Activated CD4-positive, alpha-beta T cell treated with anti-CD3 and anti-CD28 coated beads, Interleukin-2, amount 10 ng/mL, durations not matched to agents 7 days and 5 days (primary cell): ENCODE measurements around the gene ABLIM1. TPM values are rescaled to one million over a fixed set of nuclear protein-coding genes. Genes with fewer than 3 reads are reported as not detected.

Source experiments
- CTCF ChIA-PET: fragments of 350-600 bp; sonication (Branson Sonifier 250); formaldehyde crosslinking; loops from one replicate; lab custom pipeline; 2021; ENCODE audit warnings: antibody characterized with exemption; lab: Charles Lee
- POLR2A ChIA-PET: fragments of 350-600 bp; sonication (Branson Sonifier 250); formaldehyde crosslinking; loops from one replicate; lab custom pipeline; 2021; ENCODE audit warnings: antibody characterized with exemption; lab: Charles Lee
- DNase-seq: peaks from one replicate; pipeline ENCODE4 v3.0.0-alpha.2; 2020
- H3K27ac Mint-ChIP-seq: one replicate; pipeline ENCODE4 v1.8.0; 2021; ENCODE audit warnings: mild to moderate bottlenecking, moderate library complexity, mixed read lengths
- H3K27me3 Mint-ChIP-seq: one replicate; pipeline ENCODE4 v1.8.0; 2021; ENCODE audit warnings: mixed read lengths
- H3K36me3 Mint-ChIP-seq: one replicate; pipeline ENCODE4 v1.8.0; 2021; ENCODE audit warnings: low read depth, mixed read lengths
- H3K4me1 Mint-ChIP-seq: one replicate; pipeline ENCODE4 v1.8.0; 2021; ENCODE audit warnings: mixed read lengths
- H3K4me3 Mint-ChIP-seq: one replicate; pipeline ENCODE4 v1.8.0; 2021; ENCODE audit warnings: mild to moderate bottlenecking, moderate library complexity, mixed read lengths
- H3K9me3 Mint-ChIP-seq: one replicate; pipeline ENCODE4 v1.8.0; 2021; ENCODE audit warnings: mixed read lengths
- total RNA-seq, 2 experiments: library from RNA; stranded (reverse); gene quantifications; one replicate each; pipeline ENCODE4 v1.2.3, GENCODE V29; 2021

The ABLIM1 gene
- total RNA-seq, 2 experiments from 2014 or later: 141 to 161 TPM

- ChIA-PET CTCF (interaction anchor here (1.4 kb wide), 1 partner anchor 12 kb away, joined by 4 read pairs; no protein-coding TSS in a partner anchor), POLR2A (no interaction called here)
- peaks cover 3% of the 10 kb centered on the region for H3K27me3 Mint-ChIP-seq
- H3K36me3 Mint-ChIP-seq: no peaks in the 10 kb centered on the region
- no peaks in the 10 kb centered on the region for H3K9me3 Mint-ChIP-seq
- H3K4me3 Mint-ChIP-seq: no peak overlapping the region
- H3K4me1 Mint-ChIP-seq: no peaks in the 10 kb centered on the region
- no peak for DNase-seq
- no peak overlapping the region for H3K27ac Mint-ChIP-seq
These were observed 81.4 kb downstream of the ABLIM1 start for GRCh38 chr10:114576716-114577115.

- Mint-ChIP-seq H3K4me1 (no peaks in the 10 kb centered on the region), H3K27me3 (peaks cover 3% of the 10 kb centered on the region), H3K9me3 (no peaks in the 10 kb centered on the region), H3K27ac (no peak overlapping the region), H3K4me3 (no peak overlapping the region), H3K36me3 (no peaks in the 10 kb centered on the region)
- ChIA-PET POLR2A (no interaction called here), CTCF (interaction anchor here (1.0 to 1.4 kb wide), 2 partner anchors 13 to 15 kb away, joined by 3 to 4 read pairs; no protein-coding TSS in a partner anchor)
- DNase-seq: no peak
These were observed 82.0 kb downstream of the ABLIM1 start for GRCh38 chr10:114576132-114576487.

GRCh38 chr10:114575417-114576131 is 82.5 kb downstream of the ABLIM1 start:
- Mint-ChIP-seq H3K4me3 (no peak overlapping the region), H3K36me3 (no peaks in the 10 kb centered on the region), H3K9me3 (no peaks in the 10 kb centered on the region), H3K27ac (no peak overlapping the region), H3K4me1 (no peaks in the 10 kb centered on the region), H3K27me3 (peaks cover 3% of the 10 kb centered on the region)
- ChIA-PET POLR2A (no interaction called here), CTCF (interaction anchor here (0.8 to 1.0 kb wide), 2 partner anchors 15 to 272 kb away, joined by 3 read pairs; no protein-coding TSS in a partner anchor)
- no peak for DNase-seq

- Mint-ChIP-seq H3K9me3 (no peaks in the 10 kb centered on the region), H3K4me1 (no peaks in the 10 kb centered on the region), H3K27ac (no peak overlapping the region), H3K4me3 (no peak overlapping the region), H3K36me3 (no peaks in the 10 kb centered on the region), H3K27me3 (no peaks in the 10 kb centered on the region)
- no peak for DNase-seq
- ChIA-PET POLR2A (no interaction called here), CTCF (interaction anchor here (0.8 to 1.2 kb wide), 2 partner anchors 11 to 16 kb away, joined by 3 read pairs; no protein-coding TSS in a partner anchor)
These were observed 84.6 kb downstream of the ABLIM1 start for GRCh38 chr10:114573330-114574045.

- H3K9me3 Mint-ChIP-seq: no peaks in the 10 kb centered on the region
- H3K27ac Mint-ChIP-seq: no peak overlapping the region
- no peaks in the 10 kb centered on the region for H3K36me3 Mint-ChIP-seq
- DNase-seq: no peak
- H3K4me1 Mint-ChIP-seq: no peaks in the 10 kb centered on the region
- H3K27me3 Mint-ChIP-seq: no peaks in the 10 kb centered on the region
- H3K4me3 Mint-ChIP-seq: no peak overlapping the region
- ChIA-PET CTCF (interaction anchor here (0.7 kb wide), 1 partner anchor 94 kb away, joined by 3 read pairs; no protein-coding TSS in a partner anchor), POLR2A (no interaction called here)
These were observed 86.6 kb downstream of the ABLIM1 start for GRCh38 chr10:114571316-114571999.

- ChIA-PET POLR2A (no interaction called here), CTCF (no interaction called here)
- Mint-ChIP-seq H3K4me1 (no peaks in the 10 kb centered on the region), H3K9me3 (no peaks in the 10 kb centered on the region), H3K36me3 (no peaks in the 10 kb centered on the region), H3K4me3 (no peak overlapping the region), H3K27ac (no peak overlapping the region), H3K27me3 (peaks cover under 1% of the 10 kb centered on the region)
- no peak for DNase-seq
These were observed 92.0 kb downstream of the ABLIM1 start for GRCh38 chr10:114566064-114566463.

GRCh38 chr10:114565066-114565465 is 93.0 kb downstream of the ABLIM1 start:
- no peak for DNase-seq
- no peaks in the 10 kb centered on the region for H3K9me3 Mint-ChIP-seq
- peaks cover 2% of the 10 kb centered on the region for H3K27me3 Mint-ChIP-seq
- ChIA-PET CTCF (no interaction called here), POLR2A (no interaction called here)
- no peaks in the 10 kb centered on the region for H3K4me1 Mint-ChIP-seq
- H3K36me3 Mint-ChIP-seq: no peaks in the 10 kb centered on the region
- H3K4me3 Mint-ChIP-seq: no peak overlapping the region
- H3K27ac Mint-ChIP-seq: no peak overlapping the region

GRCh38 chr10:114561008-114561523 is 97.0 kb downstream of the ABLIM1 start:
- peaks cover 14% of the 10 kb centered on the region for H3K9me3 Mint-ChIP-seq
- no peak overlapping the region for H3K4me3 Mint-ChIP-seq
- peaks cover 3% of the 10 kb centered on the region for H3K36me3 Mint-ChIP-seq
- H3K4me1 Mint-ChIP-seq: no peaks in the 10 kb centered on the region
- ChIA-PET POLR2A (no interaction called here), CTCF (interaction anchor here (1.0 kb wide), 1 partner anchor 15 kb away, joined by 3 read pairs; no protein-coding TSS in a partner anchor)
- H3K27me3 Mint-ChIP-seq: peaks cover 2% of the 10 kb centered on the region
- no peak for DNase-seq
- no peak overlapping the region for H3K27ac Mint-ChIP-seq

GRCh38 chr10:114560144-114560543 is 97.9 kb downstream of the ABLIM1 start:
- peaks cover 3% of the 10 kb centered on the region for H3K36me3 Mint-ChIP-seq
- no peak overlapping the region for H3K4me3 Mint-ChIP-seq
- ChIA-PET POLR2A (no interaction called here), CTCF (interaction anchor here (1.3 kb wide), 1 partner anchor 135 kb away, joined by 5 read pairs; no protein-coding TSS in a partner anchor)
- peaks cover 14% of the 10 kb centered on the region for H3K9me3 Mint-ChIP-seq
- no peak overlapping the region for H3K27ac Mint-ChIP-seq
- DNase-seq: no peak
- H3K27me3 Mint-ChIP-seq: peaks cover 2% of the 10 kb centered on the region
- no peaks in the 10 kb centered on the region for H3K4me1 Mint-ChIP-seq

GRCh38 chr10:114559636-114560035 is 98.4 kb downstream of the ABLIM1 start:
- Mint-ChIP-seq H3K4me1 (no peaks in the 10 kb centered on the region), H3K27ac (no peak overlapping the region), H3K4me3 (no peak overlapping the region), H3K36me3 (peaks cover 3% of the 10 kb centered on the region), H3K9me3 (peaks cover 14% of the 10 kb centered on the region), H3K27me3 (peaks cover 2% of the 10 kb centered on the region)
- DNase-seq: no peak
- POLR2A ChIA-PET: no interaction called here
- CTCF ChIA-PET: interaction anchor here (1.3 kb wide), 1 partner anchor 135 kb away, joined by 5 read pairs; no protein-coding TSS in a partner anchor

- H3K4me3 Mint-ChIP-seq: no peak overlapping the region
- peaks cover 2% of the 10 kb centered on the region for H3K27me3 Mint-ChIP-seq
- H3K4me1 Mint-ChIP-seq: no peaks in the 10 kb centered on the region
- no peak overlapping the region for H3K27ac Mint-ChIP-seq
- ChIA-PET POLR2A (no interaction called here), CTCF (no interaction called here)
- H3K9me3 Mint-ChIP-seq: peaks cover 14% of the 10 kb centered on the region
- peaks cover 3% of the 10 kb centered on the region for H3K36me3 Mint-ChIP-seq
- no peak for DNase-seq
These were observed 100.2 kb downstream of the ABLIM1 start for GRCh38 chr10:114557854-114558253.

GRCh38 chr10:114556236-114557122 is 101.6 kb downstream of the ABLIM1 start:
- Mint-ChIP-seq H3K4me1 (no peaks in the 10 kb centered on the region), H3K27me3 (peaks cover 2% of the 10 kb centered on the region), H3K36me3 (peaks cover 3% of the 10 kb centered on the region), H3K9me3 (peaks cover 14% of the 10 kb centered on the region), H3K4me3 (no peak overlapping the region), H3K27ac (no peak overlapping the region)
- DNase-seq: no peak
- CTCF ChIA-PET: interaction anchor here (0.8 to 1.2 kb wide), 2 partner anchors 12 to 19 kb away, joined by 3 to 4 read pairs; no protein-coding TSS in a partner anchor
- POLR2A ChIA-PET: no interaction called here
